Cardiac septum (tissue), 1 donor: ENCODE data around the gene SLC12A3. TPM values are rescaled to one million over a fixed set of nuclear protein-coding genes. Genes with fewer than 3 reads are reported as not detected.

ENCODE experiments used
- DNase-seq: peaks from one replicate; pipeline ENCODE4 v3.0.0-alpha.2; 2020; ENCODE audit warnings: low spot score
- intact Hi-C: fragments of 100-400 bp; cut with DNase I; formaldehyde crosslinking; loops from one replicate; pipeline ENCODE4 v1.14.0; 2022
- long read RNA-seq: library from polyadenylated mRNA; unstranded; transcript quantifications from one replicate; pipeline ENCODE4 v2.0.0, GENCODE V29; 2021
- total RNA-seq: library from RNA; stranded (reverse); fragmentation: NEBNext Ultra II Directional; extraction: Animal tissue kit (Norgen Biotek cat#: 25700); gene quantifications from one replicate; pipeline ENCODE4 v1.2.1, GENCODE V29; 2021
- donor health status: DM: no; HTN: no; CAD: no.

Gene SLC12A3, protein sequence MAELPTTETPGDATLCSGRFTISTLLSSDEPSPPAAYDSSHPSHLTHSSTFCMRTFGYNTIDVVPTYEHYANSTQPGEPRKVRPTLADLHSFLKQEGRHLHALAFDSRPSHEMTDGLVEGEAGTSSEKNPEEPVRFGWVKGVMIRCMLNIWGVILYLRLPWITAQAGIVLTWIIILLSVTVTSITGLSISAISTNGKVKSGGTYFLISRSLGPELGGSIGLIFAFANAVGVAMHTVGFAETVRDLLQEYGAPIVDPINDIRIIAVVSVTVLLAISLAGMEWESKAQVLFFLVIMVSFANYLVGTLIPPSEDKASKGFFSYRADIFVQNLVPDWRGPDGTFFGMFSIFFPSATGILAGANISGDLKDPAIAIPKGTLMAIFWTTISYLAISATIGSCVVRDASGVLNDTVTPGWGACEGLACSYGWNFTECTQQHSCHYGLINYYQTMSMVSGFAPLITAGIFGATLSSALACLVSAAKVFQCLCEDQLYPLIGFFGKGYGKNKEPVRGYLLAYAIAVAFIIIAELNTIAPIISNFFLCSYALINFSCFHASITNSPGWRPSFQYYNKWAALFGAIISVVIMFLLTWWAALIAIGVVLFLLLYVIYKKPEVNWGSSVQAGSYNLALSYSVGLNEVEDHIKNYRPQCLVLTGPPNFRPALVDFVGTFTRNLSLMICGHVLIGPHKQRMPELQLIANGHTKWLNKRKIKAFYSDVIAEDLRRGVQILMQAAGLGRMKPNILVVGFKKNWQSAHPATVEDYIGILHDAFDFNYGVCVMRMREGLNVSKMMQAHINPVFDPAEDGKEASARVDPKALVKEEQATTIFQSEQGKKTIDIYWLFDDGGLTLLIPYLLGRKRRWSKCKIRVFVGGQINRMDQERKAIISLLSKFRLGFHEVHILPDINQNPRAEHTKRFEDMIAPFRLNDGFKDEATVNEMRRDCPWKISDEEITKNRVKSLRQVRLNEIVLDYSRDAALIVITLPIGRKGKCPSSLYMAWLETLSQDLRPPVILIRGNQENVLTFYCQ
- total RNA-seq: not detected
- long read RNA-seq: 0 reads

DNA sequence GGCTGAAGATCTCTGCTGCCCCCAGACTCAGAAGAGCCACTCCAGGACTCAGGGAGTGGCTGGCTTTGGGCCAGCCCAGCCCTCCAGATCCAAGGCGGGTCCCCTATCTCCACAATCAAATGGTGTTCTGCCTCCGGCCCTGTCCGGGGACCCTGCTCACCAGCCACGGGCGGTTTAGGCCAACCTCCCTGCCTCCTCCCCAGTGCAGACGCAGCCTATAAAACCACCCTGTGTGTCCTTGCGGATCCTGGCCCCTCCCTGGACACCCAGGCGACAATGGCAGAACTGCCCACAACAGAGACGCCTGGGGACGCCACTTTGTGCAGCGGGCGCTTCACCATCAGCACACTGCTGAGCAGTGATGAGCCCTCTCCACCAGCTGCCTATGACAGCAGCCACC, at the start of gene SLC12A3:
TSS of gene SLC12A3 (plus strand) at position 248 of the 400 bp plus-strand sequence. CDS start at position 277, 29 bp downstream.
- intact Hi-C loops: loop anchor here (5.0 kb wide), 2 partner anchors 52 to 182 kb away; no protein-coding TSS in a partner anchor
- no peak for DNase-seq

DNA sequence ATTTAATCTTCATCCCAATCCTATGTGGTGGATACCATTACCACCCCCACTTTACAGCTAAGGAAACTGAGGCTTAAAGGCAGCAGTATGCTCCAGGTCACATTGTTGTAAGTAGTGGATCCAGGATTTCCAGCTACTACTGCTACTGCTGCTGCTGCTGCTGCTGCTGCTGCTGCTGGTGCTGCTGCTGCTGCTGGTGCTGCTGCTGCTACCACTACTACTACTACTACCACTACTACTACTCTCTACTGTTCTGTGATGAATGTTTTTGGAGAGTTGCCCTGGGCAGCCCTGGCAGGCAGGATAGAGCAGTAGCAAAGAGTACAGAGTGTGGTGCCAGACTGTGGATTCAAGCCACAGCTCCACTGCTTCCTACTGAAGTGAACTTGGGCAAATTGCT, 49.3 kb upstream of the SLC12A3 start:
- no peak for DNase-seq
- intact Hi-C loops: no loop called here

DNA sequence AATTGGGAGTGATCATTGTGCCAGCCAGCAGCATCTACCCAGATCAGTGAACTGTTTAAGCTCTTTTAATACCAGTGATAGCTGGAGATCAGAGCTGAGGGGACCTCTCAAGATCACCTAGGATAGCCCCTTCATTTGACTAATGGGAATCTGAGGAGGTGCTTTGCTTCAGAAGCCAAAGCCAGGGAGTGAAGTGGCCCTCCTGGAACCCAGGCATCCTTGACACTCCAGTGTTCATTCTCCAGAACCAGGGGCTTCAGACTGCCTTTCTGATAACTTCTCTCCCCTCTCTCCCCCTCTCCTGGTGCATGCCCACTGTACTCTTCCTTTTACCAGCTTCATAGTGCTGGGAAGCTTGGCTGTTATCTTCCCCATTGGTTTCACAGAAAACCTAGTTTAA, 48.0 kb upstream of the SLC12A3 start:
- intact Hi-C loops: no loop called here
- no peak for DNase-seq

DNA sequence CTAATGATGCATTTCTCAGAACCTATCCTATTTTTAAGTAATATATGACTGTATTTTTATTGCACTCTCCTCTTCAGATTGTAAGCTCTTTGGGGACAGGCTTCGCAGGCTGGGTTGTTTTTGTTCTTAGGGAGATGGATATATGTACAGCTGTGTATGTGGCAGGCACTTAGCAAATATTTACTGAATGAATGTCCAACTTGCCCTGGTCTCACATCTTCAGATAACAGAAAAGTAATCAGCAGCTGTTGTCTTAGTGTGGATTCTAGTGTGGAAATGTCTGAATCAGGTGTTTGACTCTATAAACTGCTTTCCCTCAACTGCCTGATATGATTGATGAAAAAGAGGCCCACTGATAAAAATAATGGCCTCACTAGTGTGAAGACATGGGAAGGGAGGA, 47.1 kb upstream of the SLC12A3 start:
- DNase-seq: no peak
- intact Hi-C loops: no loop called here

DNA sequence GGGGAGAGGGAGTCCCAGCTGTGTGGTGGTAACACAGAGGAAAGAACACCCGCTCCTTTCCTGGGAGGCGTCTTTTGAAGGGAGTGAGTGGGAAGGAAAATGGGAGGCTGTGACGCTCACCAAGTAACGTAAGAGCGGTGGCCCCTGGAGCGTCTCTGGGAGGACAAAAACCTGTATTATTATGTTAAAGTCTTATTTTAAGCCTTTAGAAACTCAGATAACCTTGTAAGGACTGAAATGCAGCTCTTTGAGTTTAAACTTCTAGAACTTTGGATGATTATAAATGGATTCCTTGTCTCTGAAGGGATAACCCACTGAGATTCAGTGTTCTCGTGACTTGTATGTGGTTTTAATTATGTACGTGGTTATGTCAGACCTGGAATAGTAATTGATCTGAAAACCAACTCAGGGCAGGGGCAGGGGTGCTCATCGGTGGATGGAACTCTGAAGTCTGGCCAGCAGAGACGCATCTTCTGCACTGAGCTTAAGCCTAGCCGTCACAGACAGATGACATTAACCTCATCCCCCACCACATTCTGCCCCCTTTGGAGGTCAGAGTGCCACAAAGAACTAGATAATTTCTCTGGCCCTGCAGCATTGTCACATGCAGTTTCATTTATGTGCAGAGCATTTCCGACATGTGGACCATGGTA, 41.8 kb upstream of the SLC12A3 start:
- DNase-seq: no peak
- intact Hi-C loops: no loop called here

DNA sequence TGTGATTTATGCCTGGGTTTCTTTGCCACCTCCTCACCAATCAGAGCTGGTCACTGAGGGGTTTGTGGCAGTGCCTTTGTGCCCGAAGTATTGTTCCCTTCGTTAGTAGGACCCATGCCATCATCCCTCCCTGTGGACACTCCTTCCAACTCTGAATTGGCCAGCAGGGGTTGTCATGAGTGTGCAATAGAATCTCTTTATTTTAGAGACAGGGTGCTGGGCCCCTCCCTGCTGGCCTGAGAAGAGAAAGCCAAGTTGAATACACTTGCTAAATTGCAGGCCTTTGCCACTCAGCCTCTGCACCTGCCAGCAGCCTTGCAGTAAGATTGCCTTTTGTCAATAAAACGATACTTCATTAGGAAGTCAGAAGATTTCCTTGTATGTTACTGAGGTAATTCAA, 40.7 kb upstream of the SLC12A3 start:
- DNase-seq: no peak
- intact Hi-C loops: no loop called here

DNA sequence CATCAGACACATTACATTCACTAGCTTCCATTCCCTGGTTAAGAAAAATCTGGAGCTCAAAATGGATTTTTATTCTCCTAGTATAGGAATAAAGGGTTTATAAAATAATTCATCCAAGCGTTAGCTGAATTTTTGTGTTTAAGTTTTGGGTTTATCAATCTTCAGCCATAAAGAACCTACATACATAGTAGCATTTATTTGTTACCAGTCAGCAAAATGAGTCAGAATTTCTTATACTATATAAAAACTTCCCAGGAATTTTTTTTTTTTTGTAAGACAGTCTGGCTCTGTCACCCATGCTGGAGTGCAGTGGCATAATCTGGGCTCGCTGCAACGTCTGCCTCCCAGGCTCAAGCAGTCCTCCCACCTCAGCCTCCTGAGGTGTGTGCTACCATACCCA, 40.2 kb upstream of the SLC12A3 start:
- intact Hi-C loops: no loop called here
- no peak for DNase-seq

DNA sequence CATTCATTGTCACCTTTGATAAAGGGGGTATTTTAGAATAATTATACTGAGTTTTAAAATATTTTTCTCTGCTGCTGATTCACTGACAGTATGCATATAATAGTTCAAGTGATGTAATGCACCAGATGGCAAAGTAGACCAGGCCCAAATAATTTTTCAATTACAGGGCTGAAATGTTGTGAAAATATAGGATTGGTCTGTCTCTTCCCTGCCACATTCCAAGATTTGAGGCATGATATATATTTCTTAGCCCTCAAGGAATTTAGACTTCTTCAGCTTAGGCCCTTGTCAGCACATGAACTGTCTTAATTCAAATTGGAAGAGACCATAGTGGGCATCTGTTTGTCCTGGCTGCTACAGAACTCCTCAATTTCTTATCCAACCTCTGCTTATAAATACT, 39.2 kb upstream of the SLC12A3 start:
- intact Hi-C loops: no loop called here

DNA sequence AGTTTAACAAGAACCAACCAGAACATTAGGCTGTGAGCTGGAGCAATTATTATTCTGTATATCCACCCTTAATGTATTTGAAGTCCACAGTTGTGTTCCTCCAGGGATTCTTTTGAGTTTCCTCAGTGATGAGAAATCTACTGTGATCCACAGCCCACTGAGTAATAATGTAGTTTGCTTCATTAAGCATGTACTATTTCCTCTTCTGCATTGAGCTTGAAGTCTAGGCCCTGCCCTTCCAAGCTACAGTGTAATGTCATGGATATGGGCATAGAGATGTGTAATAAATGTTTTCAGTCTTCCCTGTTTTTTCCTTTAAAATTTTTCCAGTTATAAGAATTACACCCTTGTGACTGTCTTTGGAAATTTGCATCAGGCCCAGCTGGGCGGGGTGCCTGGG, 36.4 kb upstream of the SLC12A3 start:
- DNase-seq: no peak
- intact Hi-C loops: no loop called here

More for the DNA sequence above, 39.2 kb upstream of the SLC12A3 start:
- DNase-seq: no peak

DNA sequence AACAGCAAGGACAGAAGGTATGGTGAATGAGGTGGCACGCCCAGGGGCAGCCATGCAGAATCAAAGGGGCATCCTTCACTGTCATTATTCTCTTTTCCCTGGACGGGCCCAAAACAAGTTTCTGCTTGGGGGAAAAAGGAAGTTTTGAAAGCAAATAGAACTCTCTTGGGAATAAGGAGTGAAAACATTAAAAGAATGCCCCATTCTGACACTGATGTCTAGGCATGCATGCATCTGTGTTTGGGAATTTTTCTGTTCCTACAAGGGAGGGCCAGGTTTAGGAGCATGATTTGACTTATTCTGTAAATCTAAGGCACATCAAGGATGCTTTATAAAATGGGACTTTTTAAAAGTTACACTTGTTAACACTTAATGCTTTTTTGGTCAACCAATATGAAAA, 34.3 kb upstream of the SLC12A3 start:
- intact Hi-C loops: no loop called here
- no peak for DNase-seq

DNA sequence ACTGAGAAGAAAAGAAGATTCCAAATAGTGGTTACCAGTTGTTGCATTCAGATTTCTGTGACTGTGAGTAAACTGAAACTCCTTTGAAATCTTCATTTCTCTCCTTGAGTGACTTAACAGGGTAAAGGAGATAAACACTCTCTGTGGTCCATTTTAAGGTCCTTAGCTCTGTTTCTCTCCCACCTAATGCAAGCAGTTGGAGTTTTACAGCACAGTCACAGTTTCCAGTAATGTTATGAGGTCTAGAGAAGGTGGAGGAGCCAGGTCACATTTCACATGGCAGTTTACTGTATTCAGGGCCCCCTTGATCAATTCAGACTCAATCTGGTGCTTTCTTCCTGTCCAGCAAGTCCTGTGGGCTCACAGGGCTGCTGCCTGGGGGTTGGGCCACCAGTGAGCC, 32.2 kb upstream of the SLC12A3 start:
- intact Hi-C loops: no loop called here
- no peak for DNase-seq

DNA sequence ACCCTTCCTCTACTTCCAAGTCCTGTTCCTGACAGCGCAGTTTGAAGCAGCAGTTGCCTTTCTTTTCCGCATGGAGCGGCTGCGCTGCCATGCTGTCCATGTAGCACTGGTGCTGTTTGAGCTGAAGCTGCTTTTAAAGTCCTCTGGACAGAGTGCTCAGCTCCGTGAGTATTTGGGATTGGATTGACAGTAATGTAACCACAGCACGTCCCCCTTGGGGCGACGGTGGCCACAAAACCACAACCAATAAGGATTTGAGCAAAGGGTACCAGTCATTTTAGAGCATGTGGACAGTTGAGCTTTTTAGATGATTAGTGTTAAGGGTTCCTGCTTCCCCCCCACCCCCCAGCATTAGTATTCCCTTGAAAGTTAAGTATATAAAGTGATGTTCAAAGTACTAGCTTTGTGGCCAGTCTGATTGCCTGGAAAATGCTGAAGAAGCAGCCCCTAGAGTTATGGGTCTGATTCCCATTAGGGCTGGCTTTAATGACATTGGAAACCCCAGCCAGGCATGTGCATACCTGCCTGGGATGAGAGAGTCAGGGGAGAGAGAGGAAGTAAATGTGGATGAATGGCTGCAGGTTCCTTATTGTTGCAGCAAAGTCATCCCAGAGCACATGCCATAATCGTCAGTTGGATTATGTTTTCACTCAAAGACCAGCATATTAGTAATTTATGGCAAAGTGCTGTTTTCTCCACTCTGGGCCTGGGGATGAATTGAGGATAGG, 31.6 kb upstream of the SLC12A3 start:
- DNase-seq: no peak
- intact Hi-C loops: no loop called here

DNA sequence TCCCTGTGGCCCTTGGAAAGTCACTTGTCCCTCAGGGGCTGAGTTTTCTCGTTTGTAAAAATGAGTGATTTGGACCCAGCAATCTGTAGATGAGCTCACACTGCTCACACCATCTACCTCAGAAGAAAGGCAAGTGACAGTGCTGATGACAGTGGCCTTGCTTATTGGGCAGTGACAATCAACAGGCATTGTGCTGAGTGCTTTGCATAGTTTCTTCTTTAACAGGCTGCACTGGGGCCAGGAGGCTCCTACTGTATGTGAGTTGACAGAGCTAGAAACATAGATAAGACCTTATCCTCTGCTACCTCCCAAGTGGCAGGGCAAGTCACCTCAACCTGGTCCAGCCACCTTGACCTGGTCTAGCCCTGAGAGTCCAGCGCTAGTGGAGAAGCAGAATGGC, 29.7 kb upstream of the SLC12A3 start:
- DNase-seq: no peak
- intact Hi-C loops: no loop called here

DNA sequence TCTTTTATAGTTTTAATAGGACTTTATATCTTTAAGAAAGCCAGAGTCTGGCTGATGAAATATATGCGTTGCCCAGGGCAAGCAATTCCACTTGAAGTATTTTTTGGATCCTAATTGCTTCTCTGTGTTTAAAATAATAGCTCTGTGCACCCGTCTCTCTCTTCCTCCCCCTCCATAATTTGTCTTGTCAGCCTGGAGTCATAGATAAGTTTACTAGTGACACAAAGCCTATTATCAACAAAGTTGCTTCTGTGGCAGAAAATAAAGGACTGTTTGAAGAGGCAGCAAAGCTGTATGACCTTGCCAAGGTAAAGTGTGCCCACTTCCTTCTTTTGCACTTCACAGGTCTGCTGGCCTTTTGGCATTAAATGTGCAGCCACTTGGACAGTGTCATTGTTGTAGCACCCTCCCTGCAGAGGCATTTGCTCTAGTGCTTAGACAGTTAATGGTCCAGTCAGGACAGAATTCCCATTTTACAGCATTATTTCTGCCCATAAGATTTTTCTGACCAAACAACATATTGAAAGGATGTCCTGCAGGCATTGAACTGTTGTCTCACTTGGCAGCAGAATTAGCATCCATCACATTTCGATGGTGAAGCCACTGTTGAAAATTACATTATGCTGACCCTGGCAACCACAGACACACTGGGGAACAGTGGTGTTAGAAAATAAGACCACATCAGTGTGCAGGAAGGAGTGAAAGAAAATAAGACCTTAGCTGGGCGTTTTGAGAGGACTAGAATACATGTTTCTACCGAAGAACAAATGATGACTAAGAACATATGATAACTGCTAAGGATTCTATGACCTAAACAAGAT, 28.4 kb upstream of the SLC12A3 start:
- no peak for DNase-seq
- intact Hi-C loops: no loop called here

DNA sequence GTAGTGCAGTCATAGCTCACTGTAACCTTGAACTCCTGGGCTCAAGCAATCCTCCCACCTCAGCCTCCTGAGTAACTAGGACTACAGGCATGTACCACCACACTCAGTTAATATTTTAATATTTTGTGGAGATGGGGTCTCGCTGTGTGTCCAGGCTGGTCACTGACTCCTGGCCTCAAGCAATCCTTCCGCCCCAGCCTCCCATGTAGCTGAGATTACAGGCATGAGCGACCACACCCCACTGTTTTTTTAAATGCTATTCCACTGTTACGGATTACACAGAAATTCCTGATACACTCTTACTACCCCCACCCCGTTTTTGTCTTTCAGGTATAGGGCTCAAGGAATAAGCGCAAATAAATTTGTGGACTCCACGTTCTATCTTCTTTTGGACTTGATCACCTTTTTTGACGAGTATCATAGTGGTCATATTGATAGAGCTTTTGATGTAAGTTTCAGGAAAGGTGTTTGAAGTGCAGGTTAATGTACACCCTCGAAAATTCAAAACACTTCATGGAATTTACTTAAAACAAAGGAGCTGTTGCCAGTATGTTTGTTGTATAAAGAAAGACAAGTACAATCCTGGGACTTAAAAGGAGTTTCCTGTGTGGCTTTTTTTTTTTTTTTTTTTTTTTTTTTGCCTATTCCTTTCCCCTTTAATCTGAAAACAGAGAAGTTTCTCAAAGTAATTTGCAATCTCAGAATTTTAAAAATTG, 26.2 kb upstream of the SLC12A3 start:
- intact Hi-C loops: no loop called here
- no peak for DNase-seq

DNA sequence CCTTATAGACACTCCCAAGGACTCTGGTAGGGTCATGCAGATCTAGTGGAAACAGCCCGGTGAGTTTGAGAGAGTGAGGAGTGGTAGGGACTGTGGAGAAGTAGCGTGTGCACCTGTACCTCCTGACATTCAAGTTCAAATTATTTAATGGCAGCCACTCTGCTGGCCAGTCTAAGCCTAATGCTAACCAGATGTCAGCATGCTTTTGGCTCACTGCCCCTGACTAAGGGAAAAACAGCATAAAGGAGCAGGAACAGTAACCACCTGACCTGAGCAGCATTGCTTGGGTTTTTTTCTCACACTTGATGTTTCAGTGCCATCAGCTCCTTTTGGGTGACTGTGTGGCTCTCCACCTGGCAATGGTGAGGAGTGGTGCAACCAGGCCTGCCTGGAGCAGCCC, 23.8 kb upstream of the SLC12A3 start:
- no peak for DNase-seq
- intact Hi-C loops: no loop called here

DNA sequence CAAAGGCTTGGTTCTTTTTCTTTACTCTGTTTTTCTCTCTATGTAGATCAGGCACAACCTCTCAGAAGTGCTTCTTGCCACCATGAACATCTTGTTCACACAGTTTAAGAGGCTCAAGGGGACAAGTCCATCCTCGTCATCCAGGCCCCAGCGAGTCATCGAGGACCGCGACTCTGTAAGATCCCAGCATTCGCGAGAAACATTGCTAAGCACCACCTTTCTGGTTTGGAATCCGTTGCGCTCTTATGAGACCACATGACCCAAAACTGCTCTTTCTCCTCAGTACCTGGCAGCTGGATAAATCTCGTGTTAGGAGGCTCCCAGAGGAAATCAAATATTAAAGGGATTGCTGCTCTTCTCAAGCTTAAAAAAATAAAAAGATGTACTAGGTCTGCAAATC, 23.3 kb upstream of the SLC12A3 start:
- intact Hi-C loops: no loop called here
- no peak for DNase-seq

DNA sequence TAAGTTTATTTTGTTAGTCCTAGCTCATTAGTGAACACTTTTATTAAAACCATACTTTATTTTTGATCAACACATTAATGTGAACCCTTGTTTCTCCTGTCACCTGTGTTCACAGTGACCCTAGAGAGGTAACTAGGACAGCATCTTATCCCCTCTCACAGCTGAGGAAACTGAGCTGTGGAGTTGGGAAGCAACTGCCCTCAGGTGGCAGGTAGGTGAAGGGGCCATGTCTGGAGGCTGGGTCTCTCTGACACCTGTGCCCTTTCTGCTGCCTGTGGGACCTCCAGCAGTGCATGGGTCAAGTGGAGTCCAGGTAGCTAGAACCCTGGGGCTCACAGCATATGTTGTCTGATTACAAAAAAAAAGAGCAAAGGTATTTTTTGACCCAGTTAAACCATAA, 22.9 kb upstream of the SLC12A3 start:
- intact Hi-C loops: no loop called here
- no peak for DNase-seq
